Panc1 (cell line): Measurements from ENCODE around the gene ENOX1. TPM values are rescaled to one million over a fixed set of nuclear protein-coding genes. Genes with fewer than 3 reads are reported as not detected.

Source experiments
- ATAC-seq: fragments of 200-7000 bp; cut with Tn5 transposase; 2 replicates; pipeline ENCODE4 v1.9.1; 2020; ENCODE audit warnings: mild to moderate bottlenecking, moderate library complexity
- BruUV-seq: library from RNA; stranded (reverse); fragments of 400-500 nt; replicated peaks from 2 replicates; lab custom pipeline; 2021; lab: Mats Ljungman, UMichigan
- CTCF ChIA-PET: fragments of 300-600 bp; sonication (Branson Sonifier 250); formaldehyde crosslinking; loops from one replicate; lab custom pipeline; 2022; ENCODE audit warnings: antibody characterized with exemption; lab: Charles Lee
- POLR2A ChIA-PET: fragments of 300-600 bp; sonication (Branson Sonifier 250); formaldehyde crosslinking; loops from one replicate; lab custom pipeline; 2022; ENCODE audit warnings: antibody characterized with exemption; lab: Charles Lee
- DNase-seq: peaks from one replicate; pipeline ENCODE4 v3.0.0-alpha.2; 2010; ENCODE audit warnings: low read depth, low spot score
- H3K27ac ChIP-seq: 2 replicates; pipeline ENCODE4 v1.5.1; 2011; ENCODE audit warnings: mild to moderate bottlenecking, low read length, inconsistent platforms
- H3K27me3 ChIP-seq: fragments of 200-500 bp; sonication (Bioruptor generic); 2 replicates; pipeline ENCODE4 v1.6.0; 2014; ENCODE audit warnings: low read length, inconsistent platforms; ENCODE audit not compliant: control insufficient read depth, insufficient read depth
- H3K36me3 ChIP-seq: fragments of 200-500 bp; sonication (Bioruptor generic); 2 replicates; pipeline ENCODE4 v1.5.1; 2014; ENCODE audit warnings: inconsistent platforms, mild to moderate bottlenecking, low read length, moderate library complexity; ENCODE audit not compliant: control insufficient read depth, insufficient read depth
- H3K4me1 ChIP-seq: 2 replicates; pipeline ENCODE4 v1.5.1; 2011; ENCODE audit warnings: inconsistent platforms, mild to moderate bottlenecking, low read length, moderate library complexity; ENCODE audit not compliant: control insufficient read depth, insufficient read depth
- H3K4me3 ChIP-seq, 2 experiments: 2 replicates each; pipeline ENCODE4 v1.5.1; 2011 to 2012; ENCODE audit warnings: low read depth in 2 of 2, low read length in 2 of 2, mild to moderate bottlenecking in 2 of 2, inconsistent platforms in 1 of 2, moderate library complexity in 1 of 2
- H3K9me3 ChIP-seq: fragments of 200-500 bp; sonication (Bioruptor generic); 2 replicates; pipeline ENCODE4 v1.5.1; 2014; ENCODE audit warnings: low read depth, mild to moderate bottlenecking, inconsistent platforms, low read length, moderate library complexity; ENCODE audit not compliant: control insufficient read depth, insufficient read depth
- CTCF ChIP-seq: fragments of 450-650 bp; IDR thresholded peaks from 2 replicates; pipeline ENCODE4 v1.5.1; 2017; ENCODE audit warnings: mild to moderate bottlenecking
- POLR2AphosphoS5 ChIP-seq: IDR thresholded peaks from 2 replicates; pipeline ENCODE4 v1.6.1; 2012; ENCODE audit warnings: mild to moderate bottlenecking, low read depth, low read length, moderate library complexity
- REST ChIP-seq, 2 experiments: IDR thresholded peaks; 2 replicates each; pipeline ENCODE4 v1.6.1; 2011 to 2012; ENCODE audit warnings: low read depth in 2 of 2, control low read depth in 1 of 2, low read length in 1 of 2, mild to moderate bottlenecking in 1 of 2, moderate library complexity in 1 of 2; ENCODE audit not compliant: insufficient read depth in 1 of 2
- SIN3A ChIP-seq: IDR thresholded peaks from 2 replicates; pipeline ENCODE4 v1.6.1; 2012; ENCODE audit warnings: low read depth, mild to moderate bottlenecking, low read length, moderate library complexity, borderline replicate concordance; ENCODE audit not compliant: insufficient read depth
- TCF7L2 ChIP-seq: IDR thresholded peaks from 2 replicates; pipeline ENCODE4 v1.6.1; 2011; ENCODE audit warnings: mild to moderate bottlenecking, low read depth, low read length, inconsistent platforms
- in situ Hi-C: cut with HindIII; loops from 2 replicates; pipeline ENCODE4 v1.10.0; 2016; ENCODE audit warnings: low sequenced_read_pairs, low pct_unique_long_range_greater_than_20kb
- intact Hi-C: fragments of 100-400 bp; cut with micrococcal nuclease; formaldehyde crosslinking; loops from one replicate; pipeline ENCODE4 v1.10.0; 2022; ENCODE audit not compliant: unreplicated experiment
- total RNA-seq: library from RNA; stranded (reverse); gene quantifications from one replicate; pipeline ENCODE4 v1.2.1, GENCODE V29; 2021; ENCODE audit not compliant: unreplicated experiment

Gene ENOX1
- total RNA-seq, 1 experiment from 2014 or later = 0.23 TPM

DNA sequence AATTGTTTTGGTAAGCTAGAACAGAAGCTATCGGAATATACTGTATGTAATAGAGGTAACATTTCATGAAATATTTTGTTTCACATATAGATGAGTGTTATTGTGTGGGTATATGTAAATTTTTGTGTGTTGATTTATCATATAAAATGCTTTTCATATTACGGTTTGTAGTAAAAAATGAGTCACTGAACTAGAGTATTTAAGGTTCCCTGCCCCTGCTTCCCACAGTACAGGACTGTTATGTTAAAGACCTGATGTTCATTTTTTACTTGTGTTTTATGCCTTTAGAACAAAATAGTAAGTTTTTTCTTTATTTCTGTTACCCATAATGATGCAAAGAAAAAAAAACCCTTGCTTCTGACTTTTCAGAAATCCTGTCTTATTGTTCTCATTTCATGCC, 243.4 kb downstream of the ENOX1 start:
- H3K4me3 ChIP-seq = no peak overlapping the region
- no TSS peak for BruUV-seq
- no peaks in the 10 kb centered on the region for H3K4me1 ChIP-seq
- intact Hi-C loops (no loop called here), in situ Hi-C loops (no loop called here)
- CTCF ChIA-PET = interaction anchor here (0.7 kb wide), 1 partner anchor 175 kb away, joined by 3 read pairs; no protein-coding TSS in a partner anchor
- DNase-seq (no peak), ATAC-seq (no peak)
- H3K9me3 ChIP-seq = no peaks in the 10 kb centered on the region; the same call in 1 of the 2 replicates
- no peak overlapping the region for H3K27ac ChIP-seq
- no peak for TF ChIP-seq CTCF
- no peak for TF ChIP-seq SIN3A
- TF ChIP-seq TCF7L2 = no peak
- TF ChIP-seq REST (IDR thresholded peaks at IDR 0.05; ENCODE audit: insufficient read depth in 1 of 2, low read depth in 2 of 2, low read length in 1 of 2) = no peak
- TF ChIP-seq POLR2AphosphoS5 = no peak
- no peaks in the 10 kb centered on the region for H3K27me3 ChIP-seq
- POLR2A ChIA-PET = no interaction called here
- no peaks in the 10 kb centered on the region for H3K36me3 ChIP-seq

DNA sequence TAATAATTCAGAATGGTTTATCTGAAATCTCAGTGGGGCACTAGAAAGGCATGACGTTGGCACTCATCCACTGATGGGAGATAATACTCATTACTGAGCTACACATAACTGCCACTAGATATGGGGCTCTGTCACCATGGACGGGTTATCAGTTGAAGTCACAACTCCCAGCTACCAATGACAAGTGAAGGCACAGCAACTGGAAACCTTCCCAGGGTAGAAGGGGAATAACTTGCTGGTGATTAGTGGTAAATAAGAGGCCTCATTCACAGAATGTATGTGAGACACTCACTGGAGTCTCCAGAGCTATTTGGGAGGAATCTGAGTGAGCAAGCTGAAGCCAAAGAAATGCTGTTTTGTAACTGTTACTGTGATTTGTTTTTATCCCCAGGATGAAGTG, 249.6 kb downstream of the ENOX1 start:
- CTCF ChIA-PET = no interaction called here
- no TSS peak for BruUV-seq

More for the DNA sequence above, 249.6 kb downstream of the ENOX1 start:
- Histone ChIP-seq H3K27ac (no peak overlapping the region), H3K36me3 (no peaks in the 10 kb centered on the region), H3K27me3 (no peaks in the 10 kb centered on the region), H3K9me3 (no peaks in the 10 kb centered on the region; the same call in 1 of the 2 replicates), H3K4me3 (no peak overlapping the region), H3K4me1 (no peaks in the 10 kb centered on the region)
- in situ Hi-C loops (no loop called here), intact Hi-C loops (no loop called here)
- POLR2A ChIA-PET = no interaction called here
- TF ChIP-seq POLR2AphosphoS5 (no peak), TCF7L2 (no peak), SIN3A (no peak), CTCF (no peak)
- ATAC-seq = no peak
- no peak for DNase-seq
